CD14-positive monocyte (primary cell): ENCODE data around the gene ACSL6. TPM values are rescaled to one million over a fixed set of nuclear protein-coding genes. Genes with fewer than 3 reads are reported as not detected.

Source experiments
- DNase-seq, 3 donors: peaks; one replicate each; pipeline ENCODE4 v3.0.0-alpha.2; 2011 to 2022
- H2AFZ ChIP-seq: 2 replicates; pipeline ENCODE4 v1.6.0; 2012; ENCODE audit warnings: mild to moderate bottlenecking, low read depth, low read length, inconsistent platforms; ENCODE audit not compliant: insufficient read depth, poor library complexity, severe bottlenecking
- H3K27ac ChIP-seq, 2 donors: 1 replicate in 1 of 2; 2 replicates in 1 of 2; pipeline ENCODE4 v1.5.1; 2012 to 2013; ENCODE audit warnings: low read length in 2 of 2, control low read depth in 1 of 2, inconsistent platforms in 1 of 2, low read depth in 1 of 2, mild to moderate bottlenecking in 1 of 2
- H3K27me3 ChIP-seq, 2 donors: one replicate each; pipeline versions ENCODE4 v1.6.0 to v1.6.1; 2011 to 2013; ENCODE audit warnings: low read length in 2 of 2; ENCODE audit not compliant: control insufficient read depth in 2 of 2, insufficient read depth in 2 of 2
- H3K36me3 ChIP-seq, 2 donors: replicated peaks in 1 of 2; 1 replicate in 1 of 2; 2 replicates in 1 of 2; pipeline versions ENCODE4 v1.5.1 to v1.6.1; 2012 to 2013; ENCODE audit warnings: low read length in 2 of 2, control low read depth in 1 of 2, inconsistent platforms in 1 of 2, mild to moderate bottlenecking in 1 of 2; ENCODE audit not compliant: insufficient read depth in 2 of 2, control insufficient read depth in 1 of 2
- H3K4me1 ChIP-seq, 2 donors: 1 replicate in 1 of 2; 2 replicates in 1 of 2; pipeline versions ENCODE4 v1.5.1 to v1.6.1; 2012 to 2013; ENCODE audit warnings: low read length in 2 of 2, control low read depth in 1 of 2, inconsistent platforms in 1 of 2, mild to moderate bottlenecking in 1 of 2, moderate library complexity in 1 of 2; ENCODE audit not compliant: insufficient read depth in 2 of 2, control insufficient read depth in 1 of 2
- H3K4me2 ChIP-seq: replicated peaks from 2 replicates; pipeline ENCODE3; 2012; ENCODE audit warnings: low read length, moderate library complexity, mild to moderate bottlenecking; ENCODE audit not compliant: poor library complexity, severe bottlenecking; ENCODE audit errors: extremely low read depth
- H3K4me3 ChIP-seq, 3 experiments: fragments of 200-600 bp in 1 of 3; sonication (generic) in 1 of 3; replicated peaks in 1 of 3; 1 replicate in 2 of 3; 2 replicates in 1 of 3; pipeline ENCODE4 v1.5.1; 2011 to 2013; ENCODE audit warnings: low read length in 3 of 3, mild to moderate bottlenecking in 3 of 3, control low read depth in 2 of 3, low read depth in 2 of 3, inconsistent platforms in 1 of 3, moderate library complexity in 1 of 3
- H3K79me2 ChIP-seq: 2 replicates; pipeline ENCODE4 v1.6.0; 2012; ENCODE audit warnings: mild to moderate bottlenecking, control low read depth, inconsistent platforms, low read length, moderate library complexity; ENCODE audit not compliant: insufficient read depth
- H3K9ac ChIP-seq: 2 replicates; pipeline ENCODE4 v1.6.0; 2017; ENCODE audit warnings: low read length, mild to moderate bottlenecking; ENCODE audit not compliant: insufficient read depth, poor library complexity, severe bottlenecking
- H3K9me3 ChIP-seq, 2 donors: replicated peaks in 1 of 2; 1 replicate in 1 of 2; 2 replicates in 1 of 2; pipeline versions ENCODE4 v1.5.1 to v1.6.1; 2012 to 2013; ENCODE audit warnings: low read length in 2 of 2, control low read depth in 1 of 2; ENCODE audit not compliant: control insufficient read depth in 1 of 2, insufficient read depth in 1 of 2
- H4K20me1 ChIP-seq: 2 replicates; pipeline ENCODE4 v1.6.0; 2012; ENCODE audit warnings: mild to moderate bottlenecking, low read length, control low read depth, moderate library complexity; ENCODE audit not compliant: insufficient read depth
- H3K27ac Mint-ChIP-seq, 7 donors: one replicate each; pipeline ENCODE4 v1.8.0; 2020; ENCODE audit warnings: mild to moderate bottlenecking in 7 of 7, mixed read lengths in 7 of 7, moderate library complexity in 6 of 7, inconsistent platforms in 2 of 7
- H3K27me3 Mint-ChIP-seq, 3 donors: one replicate each; pipeline ENCODE4 v1.8.0; 2021 to 2022; ENCODE audit warnings: low read depth in 3 of 3, mild to moderate bottlenecking in 3 of 3, mixed read lengths in 3 of 3, moderate library complexity in 3 of 3, inconsistent platforms in 1 of 3
- H3K36me3 Mint-ChIP-seq, 2 donors: one replicate each; pipeline ENCODE4 v1.8.0; 2020; ENCODE audit warnings: mixed read lengths in 2 of 2, inconsistent platforms in 1 of 2, mild to moderate bottlenecking in 1 of 2
- H3K4me1 Mint-ChIP-seq: one replicate; pipeline ENCODE4 v1.8.0; 2020; ENCODE audit warnings: mild to moderate bottlenecking, mixed read lengths
- H3K4me3 Mint-ChIP-seq, 2 donors: one replicate each; pipeline ENCODE4 v1.8.0; 2020; ENCODE audit warnings: mild to moderate bottlenecking in 2 of 2, mixed read lengths in 2 of 2, moderate library complexity in 1 of 2
- H3K9me3 Mint-ChIP-seq, 7 donors: one replicate each; pipeline ENCODE4 v1.8.0; 2020 to 2022; ENCODE audit warnings: mixed read lengths in 7 of 7, mild to moderate bottlenecking in 6 of 7, moderate library complexity in 6 of 7, inconsistent platforms in 2 of 7
- WGBS: methylation state at CpG from one replicate; pipeline ENCODE4 v1.1.5; 2013; ENCODE audit warnings: missing lambda C conversion rate; ENCODE audit not compliant: insufficient coverage; 5-methylcytosine and 5-hydroxymethylcytosine counted together
- intact Hi-C, 2 donors: fragments of 100-400 bp; cut with micrococcal nuclease; formaldehyde crosslinking; loops; one replicate each; pipeline versions ENCODE4 v1.15.0 to v1.15.1; 2023
- polyA plus RNA-seq, 3 donors: library from polyadenylated mRNA; depleted of rRNA in 1 of 3; unstranded in 2 of 3; stranded (reverse) in 1 of 3; fragments of 300-500 nt in 2 of 3; fragments of >200 nt in 1 of 3; fragmentation: Illumina TruSeq in 2 of 3; gene quantifications; 1 replicate in 2 of 3; 2 replicates in 1 of 3; pipeline ENCODE4 v1.2.3, GENCODE V29; 2012 to 2021
- TF ChIP-seq, protein P1 (sequence below): fragments of 200-600 bp; IDR thresholded peaks from one replicate; pipeline ENCODE4 v1.8.0; 2022; ENCODE audit warnings: antibody characterized with exemption, mild to moderate bottlenecking

The ACSL6 gene
- polyA plus RNA-seq, 3 donors: 0.45 TPM; not detected in 2

DNA sequence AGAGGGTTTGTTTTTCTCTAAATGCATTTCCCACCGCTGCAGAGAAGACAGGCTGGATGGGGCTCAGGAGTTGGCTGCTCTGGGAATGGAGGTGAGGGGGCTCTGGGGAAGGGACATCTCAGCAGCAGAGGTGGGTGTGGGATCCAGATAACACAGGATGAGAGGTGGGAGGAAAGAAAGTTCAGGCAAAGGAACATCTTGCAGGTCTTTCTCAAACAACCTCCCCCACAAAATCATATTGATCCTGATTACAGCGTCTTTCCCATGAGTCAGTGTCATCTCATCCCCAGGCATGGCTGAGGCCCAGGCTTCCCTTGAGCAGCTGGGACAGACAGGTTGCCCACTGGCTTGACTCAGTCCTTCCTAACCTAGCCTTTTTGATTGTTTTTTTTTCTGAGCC is 11.3 kb upstream of the ACSL6 start:
- Histone ChIP-seq H3K27ac (no peak overlapping the region), H3K9ac (no peak overlapping the region), H3K4me1 (no peaks in the 10 kb centered on the region), H3K4me3 (no peak overlapping the region), H3K36me3 (no peaks in the 10 kb centered on the region), H3K4me2 (no peak overlapping the region), H3K27me3 (peaks cover 4 to 17% of the 10 kb centered on the region in 2 donors), H4K20me1 (no peaks in the 10 kb centered on the region), H2AFZ (no peak overlapping the region), H3K9me3 (no peaks in the 10 kb centered on the region), H3K79me2 (no peaks in the 10 kb centered on the region)
- no peak for DNase-seq
- Mint-ChIP-seq H3K9me3 (peaks cover 0 to 2% (median 0%) of the 10 kb centered on the region in 7 donors), H3K4me1 (peaks cover 1% of the 10 kb centered on the region), H3K36me3 (no peaks in the 10 kb centered on the region), H3K4me3 (no peak overlapping the region), H3K27ac (no peak overlapping the region), H3K27me3 (peaks cover 5 to 17% (median 9%) of the 10 kb centered on the region in 3 donors)
- TF ChIP-seq, protein P1, sequence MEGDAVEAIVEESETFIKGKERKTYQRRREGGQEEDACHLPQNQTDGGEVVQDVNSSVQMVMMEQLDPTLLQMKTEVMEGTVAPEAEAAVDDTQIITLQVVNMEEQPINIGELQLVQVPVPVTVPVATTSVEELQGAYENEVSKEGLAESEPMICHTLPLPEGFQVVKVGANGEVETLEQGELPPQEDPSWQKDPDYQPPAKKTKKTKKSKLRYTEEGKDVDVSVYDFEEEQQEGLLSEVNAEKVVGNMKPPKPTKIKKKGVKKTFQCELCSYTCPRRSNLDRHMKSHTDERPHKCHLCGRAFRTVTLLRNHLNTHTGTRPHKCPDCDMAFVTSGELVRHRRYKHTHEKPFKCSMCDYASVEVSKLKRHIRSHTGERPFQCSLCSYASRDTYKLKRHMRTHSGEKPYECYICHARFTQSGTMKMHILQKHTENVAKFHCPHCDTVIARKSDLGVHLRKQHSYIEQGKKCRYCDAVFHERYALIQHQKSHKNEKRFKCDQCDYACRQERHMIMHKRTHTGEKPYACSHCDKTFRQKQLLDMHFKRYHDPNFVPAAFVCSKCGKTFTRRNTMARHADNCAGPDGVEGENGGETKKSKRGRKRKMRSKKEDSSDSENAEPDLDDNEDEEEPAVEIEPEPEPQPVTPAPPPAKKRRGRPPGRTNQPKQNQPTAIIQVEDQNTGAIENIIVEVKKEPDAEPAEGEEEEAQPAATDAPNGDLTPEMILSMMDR: no peak
- intact Hi-C loops: no loop called here
- 95% methylated on average over 2 of the region's 2 CpGs for WGBS

DNA sequence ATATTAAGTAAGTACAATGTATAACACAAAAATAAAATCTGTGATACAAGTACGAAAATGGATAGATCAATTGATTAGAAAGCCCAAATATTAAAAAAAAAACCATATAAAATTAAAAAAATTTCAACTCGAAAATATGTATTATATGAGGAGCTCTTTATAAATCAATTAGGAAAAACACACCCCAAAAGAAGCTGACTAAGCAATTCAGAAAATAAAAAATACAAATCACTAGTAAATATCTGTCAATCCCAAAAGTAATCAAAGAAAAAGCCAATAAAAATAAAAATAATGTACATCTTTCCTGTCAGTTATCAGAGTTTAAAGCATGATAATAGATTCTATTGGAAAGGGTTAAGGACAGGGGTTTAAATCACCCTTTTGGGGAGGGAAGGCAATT is 10.2 kb upstream of the ACSL6 start:
- H3K4me1 ChIP-seq: no peaks in the 10 kb centered on the region
- no peak overlapping the region for H3K27ac Mint-ChIP-seq

More for the DNA sequence above, 10.2 kb upstream of the ACSL6 start:
- WGBS: no CpG with 5 or more reads among the region's 2 CpGs
- peaks cover 4 to 24% of the 10 kb centered on the region in 2 donors for H3K27me3 ChIP-seq
- peaks cover 0 to 2% (median 0%) of the 10 kb centered on the region in 7 donors for H3K9me3 Mint-ChIP-seq
- H3K36me3 ChIP-seq: no peaks in the 10 kb centered on the region
- H3K4me2 ChIP-seq: no peak overlapping the region
- TF ChIP-seq, protein P1: no peak
- H3K4me3 Mint-ChIP-seq: no peak overlapping the region
- DNase-seq: no peak
- H4K20me1 ChIP-seq: no peaks in the 10 kb centered on the region
- intact Hi-C loops: no loop called here
- H3K36me3 Mint-ChIP-seq: no peaks in the 10 kb centered on the region
- no peaks in the 10 kb centered on the region for H3K9me3 ChIP-seq
- H3K27ac ChIP-seq: no peak overlapping the region
- H2AFZ ChIP-seq: no peak overlapping the region
- peaks cover 3% of the 10 kb centered on the region for H3K4me1 Mint-ChIP-seq
- H3K27me3 Mint-ChIP-seq: peaks cover 8 to 25% (median 9%) of the 10 kb centered on the region in 3 donors
- H3K4me3 ChIP-seq: no peak overlapping the region
- no peak overlapping the region for H3K9ac ChIP-seq
- no peaks in the 10 kb centered on the region for H3K79me2 ChIP-seq
